HepG2 (cell line): ENCODE data around the gene SETD2. TPM values are rescaled to one million over a fixed set of nuclear protein-coding genes. Genes with fewer than 3 reads are reported as not detected.

Experiments
- ATAC-seq: fragments of 200-7000 bp; cut with Tn5 transposase; 3 replicates; pipeline ENCODE4 v1.9.1; 2020; ENCODE audit warnings: mild to moderate bottlenecking, moderate library complexity
- BruUV-seq: library from RNA; stranded (reverse); fragments of 400-500 nt; replicated peaks from 2 replicates; lab custom pipeline; 2021; lab: Mats Ljungman, UMichigan
- CTCF ChIA-PET: fragments of 300-600 bp; formaldehyde crosslinking; extraction: SDS; loops from one replicate; lab custom pipeline; 2021; ENCODE audit warnings: low total read pairs, inconsistent platforms, low intra/inter-chr PET ratio; lab: Yijun Ruan, JAX
- POLR2A ChIA-PET: fragments of 350-600 bp; sonication (Branson Sonifier 250); formaldehyde crosslinking; loops from one replicate; lab custom pipeline; 2020; ENCODE audit warnings: antibody characterized with exemption, inconsistent platforms; lab: Yijun Ruan, JAX
- DNase-seq: peaks from one replicate; pipeline ENCODE4 v3.0.0-alpha.2; 2015; ENCODE audit warnings: low spot score
- FAIRE-seq: peaks from 3 replicates; lab custom pipeline; 2011; peaks lifted over from hg19 to GRCh38; lab: Jason Lieb, UNC
- H2AFZ ChIP-seq: one replicate; pipeline ENCODE4 v1.6.1; 2011; ENCODE audit warnings: low read length, inconsistent platforms
- H3K27ac ChIP-seq: fragments of 300-600 bp; 3 replicates; pipeline ENCODE4 v1.8.0; 2011; ENCODE audit warnings: mixed run types, mild to moderate bottlenecking, mixed read lengths, low read length, inconsistent platforms; ENCODE audit not compliant: insufficient read depth; ENCODE audit errors: extremely low read length
- H3K27me3 ChIP-seq, 2 experiments: fragments of 200-600 bp in 1 of 2; 2 replicates in 1 of 2; 3 replicates in 1 of 2; pipeline versions ENCODE4 v1.6.0 to v1.8.0; 2011; ENCODE audit warnings: low read length in 2 of 2, mild to moderate bottlenecking in 2 of 2, moderate library complexity in 2 of 2, inconsistent platforms in 1 of 2; ENCODE audit not compliant: insufficient read depth in 2 of 2, control insufficient read depth in 1 of 2
- H3K36me3 ChIP-seq, 2 experiments: fragments of 200-600 bp in 1 of 2; replicated peaks in 1 of 2; 2 replicates in 1 of 2; 3 replicates in 1 of 2; pipeline versions ENCODE4 v1.5.1 to v1.8.0; 2011; ENCODE audit warnings: low read length in 2 of 2, inconsistent platforms in 1 of 2; ENCODE audit not compliant: insufficient read depth in 2 of 2, control insufficient read depth in 1 of 2
- H3K4me1 ChIP-seq: 2 replicates; pipeline ENCODE4 v1.5.1; 2012; ENCODE audit warnings: low read length, inconsistent platforms; ENCODE audit not compliant: insufficient read depth
- H3K4me2 ChIP-seq: 2 replicates; pipeline ENCODE4 v1.6.0; 2011; ENCODE audit warnings: low read depth, low read length, inconsistent platforms
- H3K4me3 ChIP-seq, 3 experiments: fragments of 200-600 bp in 1 of 3; sonication (generic), shearing (Covaris generic) in 1 of 3; replicated peaks in 1 of 3; 2 replicates each; pipeline ENCODE4 v1.5.1; 2011 to 2016; ENCODE audit warnings: low read length in 3 of 3, inconsistent platforms in 2 of 3, low read depth in 2 of 3, mild to moderate bottlenecking in 2 of 3, control low read depth in 1 of 3, mixed read lengths in 1 of 3; ENCODE audit not compliant: insufficient read depth in 1 of 3
- H3K79me2 ChIP-seq: one replicate; pipeline ENCODE4 v1.6.1; 2011; ENCODE audit warnings: low read length, inconsistent platforms; ENCODE audit not compliant: insufficient read depth
- H3K9ac ChIP-seq: 2 replicates; pipeline ENCODE4 v1.6.0; 2011; ENCODE audit warnings: mild to moderate bottlenecking, low read depth, low read length, inconsistent platforms; ENCODE audit not compliant: insufficient read depth
- H3K9me3 ChIP-seq: 2 replicates; pipeline ENCODE4 v1.5.1; 2012; ENCODE audit warnings: mild to moderate bottlenecking, low read length
- H4K20me1 ChIP-seq: 2 replicates; pipeline ENCODE4 v1.6.0; 2011; ENCODE audit warnings: inconsistent platforms, mild to moderate bottlenecking, low read length, moderate library complexity; ENCODE audit not compliant: insufficient read depth
- CBX5 ChIP-seq: sonication (generic); formaldehyde crosslinking; IDR thresholded peaks from 2 replicates; pipeline ENCODE4 v1.4.0; 2020; ENCODE audit warnings: missing genetic modification reagents, borderline replicate concordance
- CHD2 ChIP-seq: IDR thresholded peaks from 2 replicates; pipeline ENCODE4 v1.6.1; 2011; ENCODE audit warnings: low read depth, low read length, improper control_type of control experiment
- CREBL2 ChIP-seq: sonication (generic); formaldehyde crosslinking; IDR thresholded peaks from 2 replicates; pipeline ENCODE4 v1.8.1; 2023; ENCODE audit warnings: missing genetic modification reagents, mild to moderate bottlenecking, borderline replicate concordance
- DPF2 ChIP-seq: sonication (generic); formaldehyde crosslinking; IDR thresholded peaks from 2 replicates; pipeline ENCODE4 v1.4.0; 2020; ENCODE audit warnings: mild to moderate bottlenecking, low read depth, missing genetic modification reagents, borderline replicate concordance
- E2F1 ChIP-seq: sonication (generic); formaldehyde crosslinking; IDR thresholded peaks from 2 replicates; pipeline ENCODE4 v1.5.0; 2020; ENCODE audit warnings: missing genetic modification reagents
- GRHL1 ChIP-seq: sonication (generic); formaldehyde crosslinking; conservative IDR thresholded peaks from 2 replicates; pipeline ENCODE4 v1.8.0; 2022; ENCODE audit warnings: missing genetic modification reagents
- HNRNPLL ChIP-seq: fragments of 200-400 bp; formaldehyde crosslinking; IDR thresholded peaks from 2 replicates; pipeline ENCODE4 v1.6.1; 2017; ENCODE audit warnings: mild to moderate bottlenecking, low read depth, low read length; ENCODE audit not compliant: poor library complexity, severe bottlenecking
- KDM5B ChIP-seq: sonication (generic); formaldehyde crosslinking; IDR thresholded peaks from 2 replicates; pipeline ENCODE4 v1.4.0; 2020; ENCODE audit warnings: missing genetic modification reagents, mild to moderate bottlenecking, borderline replicate concordance
- KMT2A ChIP-seq: sonication (generic); formaldehyde crosslinking; IDR thresholded peaks from 2 replicates; pipeline ENCODE4 v1.4.0; 2020; ENCODE audit warnings: missing genetic modification reagents
- MEIS1 ChIP-seq: sonication (generic); formaldehyde crosslinking; IDR thresholded peaks from 2 replicates; pipeline ENCODE4 v1.9.0; 2021; ENCODE audit warnings: mild to moderate bottlenecking, missing genetic modification reagents, moderate library complexity, borderline replicate concordance
- MYNN ChIP-seq: sonication (generic); formaldehyde crosslinking; IDR thresholded peaks from 2 replicates; pipeline ENCODE4 v1.4.0; 2020; ENCODE audit warnings: mild to moderate bottlenecking, low read depth, missing genetic modification reagents
- PBX2 ChIP-seq: IDR thresholded peaks from 2 replicates; pipeline ENCODE4 v1.6.1; 2016; ENCODE audit warnings: control low read depth
- SATB2 ChIP-seq: sonication (generic); formaldehyde crosslinking; IDR thresholded peaks from 2 replicates; pipeline ENCODE4 v1.5.0; 2020; ENCODE audit warnings: missing genetic modification reagents
- ZMAT3 ChIP-seq: sonication (generic); formaldehyde crosslinking; conservative IDR thresholded peaks from 2 replicates; pipeline ENCODE4 v1.7.0; 2021; ENCODE audit warnings: missing genetic modification reagents
- ZNF224 ChIP-seq: sonication (generic); formaldehyde crosslinking; IDR thresholded peaks from 2 replicates; pipeline ENCODE4 v1.5.0; 2020; ENCODE audit warnings: mild to moderate bottlenecking, missing genetic modification reagents
- ZNF331 ChIP-seq: sonication (generic); formaldehyde crosslinking; IDR thresholded peaks from 2 replicates; pipeline ENCODE4 v1.4.0; 2020; ENCODE audit warnings: missing genetic modification reagents
- ZNF414 ChIP-seq: sonication (generic); formaldehyde crosslinking; IDR thresholded peaks from 2 replicates; pipeline ENCODE4 v1.5.0; 2020; ENCODE audit warnings: missing genetic modification reagents
- ZNF766 ChIP-seq: sonication (generic); formaldehyde crosslinking; IDR thresholded peaks from 2 replicates; pipeline ENCODE4 v1.5.0; 2020; ENCODE audit warnings: missing genetic modification reagents, borderline replicate concordance
- ZZZ3 ChIP-seq: sonication (generic); formaldehyde crosslinking; IDR thresholded peaks from 2 replicates; pipeline ENCODE4 v1.4.0; 2020; ENCODE audit warnings: missing genetic modification reagents, mild to moderate bottlenecking, borderline replicate concordance
- WGBS: methylation state at CpG from one replicate; pipeline ENCODE4 v1.1.6; 2017; ENCODE audit warnings: low lambda C conversion rate; 5-methylcytosine and 5-hydroxymethylcytosine counted together
- in situ Hi-C: cut with HindIII; loops from 2 replicates; pipeline ENCODE4 v1.10.0; 2017; ENCODE audit warnings: low pct_unique_long_range_greater_than_20kb; ENCODE audit not compliant: extremely low pct_ligation_motif_present
- intact Hi-C: fragments of 100-400 bp; cut with micrococcal nuclease; formaldehyde crosslinking; loops from one replicate; pipeline ENCODE4 v1.10.0; 2022; ENCODE audit not compliant: unreplicated experiment
- polyA plus RNA-seq, 8 experiments: library from polyadenylated mRNA; depleted of rRNA in 3 of 8; stranded (reverse) in 7 of 8; unstranded in 1 of 8; fragments of >200 nt; fragmentation: Illumina TruSeq in 4 of 8; extraction: Trizol in 4 of 8; gene quantifications; 2 replicates each; pipeline versions ENCODE4 v1.2.1 to v1.2.3, GENCODE V29; 2011 to 2016; ENCODE audit warnings: low read depth in 4 of 8, missing spikeins in 1 of 8, mixed read lengths in 1 of 8; ENCODE audit not compliant: insufficient read depth in 1 of 8
- total RNA-seq, 5 experiments: library from RNA; depleted of rRNA; stranded (reverse); fragments of >200 nt; fragmentation: Illumina TruSeq; extraction: Trizol; gene quantifications; 2 replicates each; pipeline ENCODE4 v1.2.3, GENCODE V29; 2016; ENCODE audit warnings: low read depth in 1 of 5

Gene SETD2
- total and polyA plus RNA-seq, 2 of the 13 experiments (the other 11 are each of a cell fraction or from before 2014, with no cell fraction given): 14.2 to 24.2 TPM

- no peak overlapping the region for H3K4me3 ChIP-seq
- no peaks in the 10 kb centered on the region for H3K9me3 ChIP-seq
- TF ChIP-seq MEIS1 (no peak), ZZZ3 (CRISPR knock-in tag) (no peak), ZNF331 (CRISPR knock-in tag) (no peak), E2F1 (no peak), PBX2 (CRISPR knock-in tag) (no peak), CBX5 (CRISPR knock-in tag) (no peak), MYNN (CRISPR knock-in tag) (no peak), ZNF766 (CRISPR knock-in tag) (no peak), ZNF224 (CRISPR knock-in tag) (no peak), SATB2 (CRISPR knock-in tag) (no peak), HNRNPLL (no peak), ZNF414 (CRISPR knock-in tag) (no peak), DPF2 (no peak), CREBL2 (CRISPR knock-in tag) (no peak), ZMAT3 (CRISPR knock-in tag) (no peak), KDM5B (CRISPR knock-in tag) (no peak), KMT2A (CRISPR knock-in tag) (no peak), CHD2 (no peak), GRHL1 (CRISPR knock-in tag) (no peak)
- peaks cover 6% of the 10 kb centered on the region for H3K79me2 ChIP-seq
- H3K4me2 ChIP-seq: no peak overlapping the region
- ATAC-seq (no peak), FAIRE-seq (no peak), DNase-seq (no peak)
- peaks cover 4% of the 10 kb centered on the region; the same call in 1 of the 2 replicates for H4K20me1 ChIP-seq
- POLR2A ChIA-PET: no interaction called here
- in situ Hi-C loops (no loop called here), intact Hi-C loops (loop anchor here (10.0 kb wide), 1 partner anchor 46 kb away; no protein-coding TSS in a partner anchor)
- H3K9ac ChIP-seq: no peak overlapping the region; the same call in 1 of the 2 replicates
- peaks cover 60% of the 10 kb centered on the region for H3K4me1 ChIP-seq
- 100% methylated on average over 1 of the region's 1 CpG for WGBS
- peaks cover 18 to 46% of the 10 kb centered on the region in 2 experiments; a peak in 4 of 5 replicates for H3K36me3 ChIP-seq
- peak overlapping the region; percentile 53 for H3K27ac ChIP-seq
- no peak overlapping the region for H2AFZ ChIP-seq
- no peaks in the 10 kb centered on the region for H3K27me3 ChIP-seq
- no TSS peak for BruUV-seq
- CTCF ChIA-PET: no interaction called here
Measured at GRCh38 chr3:47019201-47019600, 144.7 kb downstream of the SETD2 start.
